ENCODE measurements around the gene ALPI.

DNA sequence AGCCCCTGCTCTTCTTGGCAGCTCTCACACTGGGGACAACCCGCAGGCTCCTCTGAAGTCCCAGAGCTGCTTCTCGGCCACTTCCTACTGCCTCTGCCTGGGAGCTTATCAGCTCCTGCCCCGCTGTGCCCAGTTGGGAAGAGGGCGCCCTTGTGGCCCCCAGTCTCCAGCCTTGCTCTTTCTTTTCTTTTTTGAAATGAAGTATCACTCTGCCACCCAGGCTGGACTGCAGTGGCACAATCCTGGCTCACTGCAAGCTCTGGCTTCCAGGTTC is 20.6 kb upstream of the ALPI start:
- no peak for TF ChIP-seq CTCF (IDR thresholded peaks at IDR 0.05)
- TF ChIP-seq POLR2A (IDR thresholded peaks at IDR 0.05) = no peak

Measured in esophagus squamous epithelium (tissue), 4 donors.